Neuronal stem cell (in vitro differentiated cells): ENCODE data around the gene FARP1.

Experiments
- DNase-seq: peaks from one replicate; pipeline ENCODE4 v3.0.0-alpha.2; 2013; ENCODE audit warnings: low spot score
- H2AFZ ChIP-seq: one replicate; pipeline ENCODE4 v1.6.1; 2013; ENCODE audit warnings: mild to moderate bottlenecking, low read length, inconsistent platforms
- H2AK5ac ChIP-seq: 2 replicates; pipeline ENCODE4 v1.6.1; 2013; ENCODE audit warnings: low read depth, mild to moderate bottlenecking, inconsistent platforms, low read length, moderate library complexity, mixed read lengths
- H2BK120ac ChIP-seq: 2 replicates; pipeline ENCODE4 v1.6.1; 2013; ENCODE audit warnings: low read depth, mild to moderate bottlenecking, inconsistent platforms, low read length, moderate library complexity, mixed read lengths
- H2BK12ac ChIP-seq: one replicate; pipeline ENCODE4 v1.6.1; 2013; ENCODE audit warnings: low read length, inconsistent platforms
- H2BK15ac ChIP-seq: 2 replicates; pipeline ENCODE4 v1.6.1; 2013; ENCODE audit warnings: mild to moderate bottlenecking, low read length, inconsistent platforms, mixed read lengths
- H2BK5ac ChIP-seq: one replicate; pipeline ENCODE4 v1.6.1; 2013; ENCODE audit warnings: inconsistent platforms, mild to moderate bottlenecking, low read length, moderate library complexity
- H3K14ac ChIP-seq: one replicate; pipeline ENCODE4 v1.6.1; 2013; ENCODE audit warnings: low read length, inconsistent platforms
- H3K18ac ChIP-seq: 2 replicates; pipeline ENCODE4 v1.6.1; 2013; ENCODE audit warnings: low read length, inconsistent platforms
- H3K23ac ChIP-seq: 2 replicates; pipeline ENCODE4 v1.6.1; 2013; ENCODE audit warnings: low read depth, mild to moderate bottlenecking, mixed read lengths, low read length, inconsistent platforms; ENCODE audit not compliant: poor library complexity
- H3K27ac ChIP-seq: replicated peaks from 3 replicates; pipeline ENCODE4 v1.5.1; 2013; ENCODE audit warnings: low read length, inconsistent platforms
- H3K27me3 ChIP-seq, 3 experiments: 2 replicates each; pipeline ENCODE4 v1.6.1; 2013; ENCODE audit warnings: low read length in 3 of 3, mild to moderate bottlenecking in 2 of 3, inconsistent platforms in 1 of 3, low read depth in 1 of 3, mixed read lengths in 1 of 3, moderate library complexity in 1 of 3; ENCODE audit not compliant: control insufficient read depth in 3 of 3, insufficient read depth in 3 of 3
- H3K36me3 ChIP-seq, 2 donors: replicated peaks in 1 of 2; 2 replicates each; pipeline ENCODE4 v1.6.1; 2013; ENCODE audit warnings: low read length in 2 of 2; ENCODE audit not compliant: control insufficient read depth in 2 of 2, insufficient read depth in 2 of 2
- H3K4ac ChIP-seq: 2 replicates; pipeline ENCODE4 v1.6.1; 2013; ENCODE audit warnings: inconsistent platforms, mild to moderate bottlenecking, low read length, moderate library complexity
- H3K4me1 ChIP-seq, 2 donors: 1 replicate in 1 of 2; 2 replicates in 1 of 2; pipeline ENCODE4 v1.6.1; 2013; ENCODE audit warnings: low read length in 2 of 2, low read depth in 1 of 2; ENCODE audit not compliant: control insufficient read depth in 2 of 2, insufficient read depth in 1 of 2
- H3K4me2 ChIP-seq: one replicate; pipeline ENCODE4 v1.6.1; 2013; ENCODE audit warnings: mild to moderate bottlenecking, low read length, inconsistent platforms; ENCODE audit not compliant: insufficient read depth, poor library complexity, severe bottlenecking
- H3K4me3 ChIP-seq, 2 donors: 2 replicates each; pipeline ENCODE4 v1.5.1; 2013; ENCODE audit warnings: low read length in 2 of 2, mild to moderate bottlenecking in 2 of 2, inconsistent platforms in 1 of 2, moderate library complexity in 1 of 2
- H3K79me1 ChIP-seq: one replicate; pipeline ENCODE4 v1.6.1; 2013; ENCODE audit warnings: low read depth, mild to moderate bottlenecking, inconsistent platforms, low read length, moderate library complexity
- H3K9ac ChIP-seq: one replicate; pipeline ENCODE4 v1.6.1; 2013; ENCODE audit warnings: mild to moderate bottlenecking, low read depth, low read length, inconsistent platforms; ENCODE audit not compliant: poor library complexity
- H3K9me3 ChIP-seq, 2 donors: replicated peaks in 1 of 2; 2 replicates each; pipeline versions ENCODE3 to v1.6.1; 2013; ENCODE audit warnings: low read length in 2 of 2, mild to moderate bottlenecking in 2 of 2, inconsistent platforms in 1 of 2, low read depth in 1 of 2, mixed read lengths in 1 of 2, moderate library complexity in 1 of 2; ENCODE audit not compliant: control insufficient read depth in 2 of 2, insufficient read depth in 1 of 2
- H4K8ac ChIP-seq: one replicate; pipeline ENCODE4 v1.6.1; 2013; ENCODE audit warnings: low read depth, mild to moderate bottlenecking, inconsistent platforms, low read length, moderate library complexity
- H4K91ac ChIP-seq: one replicate; pipeline ENCODE4 v1.6.1; 2013; ENCODE audit warnings: low read length, low read depth, mild to moderate bottlenecking, inconsistent platforms; ENCODE audit not compliant: poor library complexity
- WGBS, 2 donors: extraction: QIAGEN DNeasy Blood & Tissue Kit; methylation state at CpG; one replicate each; pipeline ENCODE4 v1.1.7; 2013; ENCODE audit warnings: missing lambda C conversion rate in 2 of 2, mixed read lengths in 1 of 2; ENCODE audit not compliant: insufficient read length in 2 of 2, insufficient replicate concordance in 1 of 2; ENCODE audit errors: extremely low coverage in 2 of 2; 5-methylcytosine and 5-hydroxymethylcytosine counted together

FARP1 gene

GRCh38 chr13:98346904-98347636 lies 204.2 kb downstream of the FARP1 start:
- Histone ChIP-seq H3K79me1 (peaks cover 1% of the 10 kb centered on the region), H3K9ac (no peak overlapping the region), H4K91ac (no peak overlapping the region), H3K27me3 (no peaks in the 10 kb centered on the region), H3K27ac (no peak overlapping the region), H3K14ac (no peak overlapping the region), H3K4me1 (peaks cover 0 to 5% of the 10 kb centered on the region in 2 donors), H3K23ac (no peak overlapping the region), H2BK120ac (no peak overlapping the region), H2BK15ac (no peak overlapping the region), H3K4me3 (no peak overlapping the region), H2AK5ac (no peak overlapping the region), H3K36me3 (peaks cover 2 to 21% of the 10 kb centered on the region in 2 donors), H2BK5ac (no peak overlapping the region), H2BK12ac (no peak overlapping the region), H3K9me3 (no peaks in the 10 kb centered on the region), H3K4ac (no peak overlapping the region), H3K4me2 (no peak overlapping the region), H2AFZ (no peak overlapping the region), H3K18ac (no peak overlapping the region), H4K8ac (no peak overlapping the region)
- WGBS, 2 donors: no CpG with 5 or more reads among the region's 10 CpGs
- DNase-seq: no peak

- Histone ChIP-seq H3K79me1 (peaks cover 1% of the 10 kb centered on the region), H3K23ac (no peak overlapping the region), H3K18ac (no peak overlapping the region), H3K4me1 (peaks cover 0 to 5% of the 10 kb centered on the region in 2 donors), H2AK5ac (no peak overlapping the region), H3K4me2 (no peak overlapping the region), H2BK5ac (no peak overlapping the region), H3K4me3 (no peak overlapping the region), H4K8ac (no peak overlapping the region), H2BK12ac (no peak overlapping the region), H2AFZ (no peak overlapping the region), H3K9ac (no peak overlapping the region), H3K27me3 (no peaks in the 10 kb centered on the region), H3K36me3 (peaks cover 4 to 21% of the 10 kb centered on the region in 2 donors), H3K9me3 (no peaks in the 10 kb centered on the region), H3K4ac (no peak overlapping the region), H3K14ac (no peak overlapping the region), H3K27ac (no peak overlapping the region), H2BK120ac (no peak overlapping the region), H4K91ac (no peak overlapping the region), H2BK15ac (no peak overlapping the region)
- no peak for DNase-seq
- WGBS, 2 donors: no CpG with 5 or more reads among the region's 1 CpG
These were observed 204.9 kb downstream of the FARP1 start for GRCh38 chr13:98347756-98348155.

- Histone ChIP-seq H2AK5ac (no peak overlapping the region), H2BK12ac (no peak overlapping the region), H3K9ac (no peak overlapping the region), H2BK120ac (no peak overlapping the region), H3K4ac (no peak overlapping the region), H3K27me3 (no peaks in the 10 kb centered on the region), H3K36me3 (peaks cover 4 to 21% of the 10 kb centered on the region in 2 donors), H4K91ac (no peak overlapping the region), H3K4me3 (no peak overlapping the region), H3K4me1 (peaks cover 0 to 3% of the 10 kb centered on the region in 2 donors), H3K79me1 (peaks cover 1% of the 10 kb centered on the region), H4K8ac (no peak overlapping the region), H3K14ac (no peak overlapping the region), H2AFZ (no peak overlapping the region), H3K27ac (no peak overlapping the region), H3K9me3 (no peaks in the 10 kb centered on the region), H3K18ac (no peak overlapping the region), H3K4me2 (no peak overlapping the region), H2BK15ac (no peak overlapping the region), H3K23ac (no peak overlapping the region), H2BK5ac (no peak overlapping the region)
- WGBS, 2 donors: no CpG with 5 or more reads among the region's 16 CpGs
- no peak for DNase-seq
These were observed 205.7 kb downstream of the FARP1 start for GRCh38 chr13:98348466-98349200.

GRCh38 chr13:98349731-98350305 lies 206.9 kb downstream of the FARP1 start:
- Histone ChIP-seq H3K79me1 (peaks cover 1% of the 10 kb centered on the region), H2BK15ac (no peak overlapping the region), H3K4me1 (peaks cover 0 to 2% of the 10 kb centered on the region in 2 donors), H2BK12ac (no peak overlapping the region), H2AK5ac (no peak overlapping the region), H3K27ac (no peak overlapping the region), H3K27me3 (no peaks in the 10 kb centered on the region), H3K4me3 (no peak overlapping the region), H3K9me3 (no peaks in the 10 kb centered on the region), H2BK5ac (no peak overlapping the region), H4K8ac (no peak overlapping the region), H4K91ac (no peak overlapping the region), H2AFZ (no peak overlapping the region), H3K36me3 (peaks cover 4 to 21% of the 10 kb centered on the region in 2 donors), H3K9ac (no peak overlapping the region), H3K18ac (peak overlapping the region; percentile 0), H3K4ac (no peak overlapping the region), H3K4me2 (no peak overlapping the region), H2BK120ac (no peak overlapping the region), H3K14ac (no peak overlapping the region), H3K23ac (no peak overlapping the region)
- WGBS, 2 donors: no CpG with 5 or more reads among the region's 11 CpGs
- DNase-seq: no peak
